ENCODE results near the gene IFT43. TPM values are rescaled to one million over a fixed set of nuclear protein-coding genes. Genes with fewer than 3 reads are reported as not detected.

Gene IFT43
- total and polyA plus RNA-seq, 9 of the 15 experiments (the other 6 are each of a cell fraction or from before 2014, with no cell fraction given): 4.9 to 12.8 (median 8.0) TPM

DNA sequence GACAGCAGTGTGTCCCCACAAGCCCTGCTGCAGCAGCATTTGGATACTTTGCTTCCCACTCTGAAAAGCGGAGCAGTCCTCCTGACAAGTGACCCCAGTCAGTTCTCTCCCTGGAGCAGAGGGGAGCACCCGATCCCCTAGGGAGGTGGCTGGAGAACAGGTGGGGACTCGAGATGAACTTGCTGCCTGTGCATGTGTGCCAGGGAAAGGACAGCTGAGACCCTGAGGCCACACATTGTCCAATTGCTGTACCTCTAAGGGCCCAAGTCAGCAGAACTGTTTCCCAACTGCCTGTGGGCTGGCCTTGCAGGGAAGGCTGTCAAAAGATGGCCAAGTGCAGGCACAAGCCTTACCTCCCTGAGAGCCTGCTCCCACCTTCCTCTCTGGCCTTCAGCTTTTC lies 55.1 kb downstream of the IFT43 start:
- no peak for FAIRE-seq
- Histone ChIP-seq H3K27ac (ENCODE audit: extremely low read depth, low read depth, low read length) (no peak overlapping the region), H3K36me3 (ENCODE audit: control insufficient read depth, insufficient read depth, low read length) (no peaks in the 10 kb centered on the region), H3K9me1 (ENCODE audit: control insufficient read depth, insufficient read depth, low read length) (no peaks in the 10 kb centered on the region), H2AFZ (ENCODE audit: low read depth, low read length) (no peak overlapping the region), H3K9ac (ENCODE audit: insufficient read depth in 1 of 2, low read depth in 2 of 2, low read length in 2 of 2) (no peak overlapping the region), H4K20me1 (replicated peaks; ENCODE audit: control insufficient read depth, insufficient read depth, low read length) (no peaks in the 10 kb centered on the region), H3K4me2 (ENCODE audit: insufficient read depth, low read length) (no peak overlapping the region), H3K4me1 (replicated peaks in 1 of 2; ENCODE audit: control insufficient read depth in 2 of 2, insufficient read depth in 2 of 2, low read length in 2 of 2) (no peaks in the 10 kb centered on the region), H3K27me3 (ENCODE audit: control insufficient read depth in 2 of 2, insufficient read depth in 2 of 2, low read length in 2 of 2) (peaks cover 0 to 3% of the 10 kb centered on the region in 2 experiments; a peak in 2 of 5 replicates), H3K79me2 (ENCODE audit: control insufficient read depth, insufficient read depth, low read length) (no peaks in the 10 kb centered on the region), H3K4me3 (no peak overlapping the region), H3K9me3 (replicated peaks; ENCODE audit: control insufficient read depth, insufficient read depth, low read depth, low read length) (no peaks in the 10 kb centered on the region)
- ATAC-seq: no peak
- BruUV-seq (replicated peaks): no TSS peak
- in situ Hi-C loops (cut with MboI): loop anchor here (10.0 kb wide), 1 partner anchor 354 kb away; no protein-coding TSS in a partner anchor
- WGBS (ENCODE audit: insufficient coverage, low coverage, missing lambda C conversion rate): 11% methylated on average over 3 of the region's 3 CpGs
- TF ChIP-seq HNRNPK (IDR thresholded peaks at IDR 0.05; ENCODE audit: low read depth, low read length, poor library complexity, severe bottlenecking) (no peak), HMGN3 (IDR thresholded peaks at IDR 0.05; ENCODE audit: borderline replicate concordance, extremely low read depth, insufficient read length, low read depth, low read length) (no peak), ZNF766 (CRISPR knock-in tag; conservative IDR thresholded peaks at IDR 0.05) (no peak), SREBF1 (IDR thresholded peaks at IDR 0.05; ENCODE audit: borderline replicate concordance, low read depth, low read length) (no peak), NFIX (CRISPR knock-in tag; IDR thresholded peaks at IDR 0.05; ENCODE audit: low read depth) (no peak), RBM25 (IDR thresholded peaks at IDR 0.05; ENCODE audit: low read depth, low read length, severe bottlenecking) (no peak), ZC3H11A (IDR thresholded peaks at IDR 0.05; ENCODE audit: low read depth, low read length) (no peak), ZNF282 (CRISPR knock-in tag; IDR thresholded peaks at IDR 0.05) (no peak), CCAR2 (IDR thresholded peaks at IDR 0.05; ENCODE audit: low read depth, low read length) (no peak), CBX1 (IDR thresholded peaks at IDR 0.05; ENCODE audit: low read depth) (no peak), ZNF57 (CRISPR knock-in tag; IDR thresholded peaks at IDR 0.05) (no peak), MAFK (IDR thresholded peaks at IDR 0.05; ENCODE audit: low read length) (no peak), NRF1 (conservative IDR thresholded peaks at IDR 0.05 in 1 of 2, IDR thresholded peaks at IDR 0.05 in 1 of 2) (no peak)
- TF ChIP-seq, protein P1, sequence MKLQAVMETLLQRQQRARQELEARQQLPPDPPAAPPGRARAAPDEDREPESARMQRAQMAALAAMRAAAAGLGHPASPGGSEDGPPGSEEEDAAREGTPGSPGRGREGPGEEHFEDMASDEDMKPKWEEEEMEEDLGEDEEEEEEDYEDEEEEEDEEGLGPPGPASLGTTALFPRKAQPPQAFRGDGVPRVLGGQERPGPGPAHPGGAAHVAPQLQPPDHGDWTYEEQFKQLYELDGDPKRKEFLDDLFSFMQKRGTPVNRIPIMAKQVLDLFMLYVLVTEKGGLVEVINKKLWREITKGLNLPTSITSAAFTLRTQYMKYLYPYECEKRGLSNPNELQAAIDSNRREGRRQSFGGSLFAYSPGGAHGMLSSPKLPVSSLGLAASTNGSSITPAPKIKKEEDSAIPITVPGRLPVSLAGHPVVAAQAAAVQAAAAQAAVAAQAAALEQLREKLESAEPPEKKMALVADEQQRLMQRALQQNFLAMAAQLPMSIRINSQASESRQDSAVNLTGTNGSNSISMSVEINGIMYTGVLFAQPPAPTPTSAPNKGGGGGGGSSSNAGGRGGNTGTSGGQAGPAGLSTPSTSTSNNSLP (IDR thresholded peaks at IDR 0.05; ENCODE audit: borderline replicate concordance, low read depth, low read length): no peak
- TF ChIP-seq, protein P2, sequence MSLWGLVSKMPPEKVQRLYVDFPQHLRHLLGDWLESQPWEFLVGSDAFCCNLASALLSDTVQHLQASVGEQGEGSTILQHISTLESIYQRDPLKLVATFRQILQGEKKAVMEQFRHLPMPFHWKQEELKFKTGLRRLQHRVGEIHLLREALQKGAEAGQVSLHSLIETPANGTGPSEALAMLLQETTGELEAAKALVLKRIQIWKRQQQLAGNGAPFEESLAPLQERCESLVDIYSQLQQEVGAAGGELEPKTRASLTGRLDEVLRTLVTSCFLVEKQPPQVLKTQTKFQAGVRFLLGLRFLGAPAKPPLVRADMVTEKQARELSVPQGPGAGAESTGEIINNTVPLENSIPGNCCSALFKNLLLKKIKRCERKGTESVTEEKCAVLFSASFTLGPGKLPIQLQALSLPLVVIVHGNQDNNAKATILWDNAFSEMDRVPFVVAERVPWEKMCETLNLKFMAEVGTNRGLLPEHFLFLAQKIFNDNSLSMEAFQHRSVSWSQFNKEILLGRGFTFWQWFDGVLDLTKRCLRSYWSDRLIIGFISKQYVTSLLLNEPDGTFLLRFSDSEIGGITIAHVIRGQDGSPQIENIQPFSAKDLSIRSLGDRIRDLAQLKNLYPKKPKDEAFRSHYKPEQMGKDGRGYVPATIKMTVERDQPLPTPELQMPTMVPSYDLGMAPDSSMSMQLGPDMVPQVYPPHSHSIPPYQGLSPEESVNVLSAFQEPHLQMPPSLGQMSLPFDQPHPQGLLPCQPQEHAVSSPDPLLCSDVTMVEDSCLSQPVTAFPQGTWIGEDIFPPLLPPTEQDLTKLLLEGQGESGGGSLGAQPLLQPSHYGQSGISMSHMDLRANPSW (CRISPR knock-in tag; IDR thresholded peaks at IDR 0.05): no peak
- TF ChIP-seq, protein P3, sequence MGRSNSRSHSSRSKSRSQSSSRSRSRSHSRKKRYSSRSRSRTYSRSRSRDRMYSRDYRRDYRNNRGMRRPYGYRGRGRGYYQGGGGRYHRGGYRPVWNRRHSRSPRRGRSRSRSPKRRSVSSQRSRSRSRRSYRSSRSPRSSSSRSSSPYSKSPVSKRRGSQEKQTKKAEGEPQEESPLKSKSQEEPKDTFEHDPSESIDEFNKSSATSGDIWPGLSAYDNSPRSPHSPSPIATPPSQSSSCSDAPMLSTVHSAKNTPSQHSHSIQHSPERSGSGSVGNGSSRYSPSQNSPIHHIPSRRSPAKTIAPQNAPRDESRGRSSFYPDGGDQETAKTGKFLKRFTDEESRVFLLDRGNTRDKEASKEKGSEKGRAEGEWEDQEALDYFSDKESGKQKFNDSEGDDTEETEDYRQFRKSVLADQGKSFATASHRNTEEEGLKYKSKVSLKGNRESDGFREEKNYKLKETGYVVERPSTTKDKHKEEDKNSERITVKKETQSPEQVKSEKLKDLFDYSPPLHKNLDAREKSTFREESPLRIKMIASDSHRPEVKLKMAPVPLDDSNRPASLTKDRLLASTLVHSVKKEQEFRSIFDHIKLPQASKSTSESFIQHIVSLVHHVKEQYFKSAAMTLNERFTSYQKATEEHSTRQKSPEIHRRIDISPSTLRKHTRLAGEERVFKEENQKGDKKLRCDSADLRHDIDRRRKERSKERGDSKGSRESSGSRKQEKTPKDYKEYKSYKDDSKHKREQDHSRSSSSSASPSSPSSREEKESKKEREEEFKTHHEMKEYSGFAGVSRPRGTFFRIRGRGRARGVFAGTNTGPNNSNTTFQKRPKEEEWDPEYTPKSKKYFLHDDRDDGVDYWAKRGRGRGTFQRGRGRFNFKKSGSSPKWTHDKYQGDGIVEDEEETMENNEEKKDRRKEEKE (IDR thresholded peaks at IDR 0.05; ENCODE audit: borderline replicate concordance in 1 of 2, control insufficient read depth in 1 of 2, low read depth in 2 of 2, low read length in 1 of 2): no peak
- POLR2A ChIA-PET: no interaction called here
- intact Hi-C loops (cut with micrococcal nuclease): no loop called here
- DNase-seq (ENCODE audit: extremely low read depth in 1 of 4, low spot score in 3 of 4): no peak
- CTCF ChIA-PET (ENCODE audit: low intra/inter-chr PET ratio): no interaction called here

Measured in K562 (cell line).